Left ventricle myocardium inferior (tissue), 1 donor: ENCODE data around the gene ZNF10. TPM values are rescaled to one million over a fixed set of nuclear protein-coding genes. Genes with fewer than 3 reads are reported as not detected.

Experiments used
- DNase-seq: peaks from one replicate; pipeline ENCODE4 v3.0.0-alpha.2; 2020
- H3K27ac ChIP-seq: fragments of 200-600 bp; replicated peaks from 2 replicates; pipeline ENCODE4 v1.8.0; 2021
- H3K27me3 ChIP-seq: fragments of 200-600 bp; 2 replicates; pipeline ENCODE4 v1.8.0; 2021; ENCODE audit warnings: low read depth
- H3K36me3 ChIP-seq: fragments of 200-600 bp; 2 replicates; pipeline ENCODE4 v1.8.0; 2021
- H3K4me1 ChIP-seq: fragments of 200-600 bp; 2 replicates; pipeline ENCODE4 v1.8.0; 2021
- H3K4me3 ChIP-seq: fragments of 200-600 bp; 2 replicates; pipeline ENCODE4 v1.8.0; 2021; ENCODE audit warnings: mild to moderate bottlenecking, moderate library complexity
- H3K9me3 ChIP-seq: fragments of 200-600 bp; replicated peaks from 2 replicates; pipeline ENCODE4 v1.8.0; 2021
- CTCF ChIP-seq: fragments of 200-600 bp; IDR thresholded peaks from 2 replicates; pipeline ENCODE4 v1.8.0; 2021; ENCODE audit warnings: antibody characterized with exemption, mild to moderate bottlenecking, borderline replicate concordance
- intact Hi-C: fragments of 100-400 bp; cut with micrococcal nuclease; formaldehyde crosslinking; loops from one replicate; pipeline ENCODE4 v1.11.0; 2022
- long read RNA-seq: library from polyadenylated mRNA; unstranded; transcript quantifications from one replicate; pipeline ENCODE4 v2.0.0, GENCODE V29; 2021
- total RNA-seq: library from RNA; stranded (reverse); fragmentation: NEBNext Ultra II Directional; extraction: Animal tissue kit (Norgen Biotek cat#: 25700); gene quantifications from one replicate; pipeline ENCODE4 v1.2.1, GENCODE V29; 2021
- donor health status: DM: no; HTN: yes; CAD: no; lungs with severe emphysema.

Gene ZNF10
- 5.6 TPM for total RNA-seq
- long read RNA-seq, partial matches to known transcripts = 0 of 11 reads
- long read RNA-seq, other reads (novel, unspliced or antisense) = 8 of 11 reads

- peak within 1 kb of the TSS; percentile 98 for H3K27ac ChIP-seq
- TF ChIP-seq CTCF = no peak
- intact Hi-C loops = loop anchor here (2.0 kb wide), 1 partner anchor 49 kb away; the partner anchor contains the start of gene ZNF140
- H3K4me3 ChIP-seq = peak within 1 kb of the TSS; percentile 94
- H3K36me3 ChIP-seq = peaks cover 65% of the 10 kb centered on the region
- H3K9me3 ChIP-seq = peaks cover 68% of the 10 kb centered on the region
- DNase-seq = peak; percentile 97
- no peaks in the 10 kb centered on the region for H3K27me3 ChIP-seq
- H3K4me1 ChIP-seq = peaks cover 33% of the 10 kb centered on the region
These were observed at the start of gene ZNF10, which contains the start of gene ZNF891 for GRCh38 chr12:133130038-133130807. ZNF10 (plus strand) TSS chr12:133130627; CDS start chr12:133144493, 13,866 bp downstream. ZNF891 (minus strand) TSS chr12:133130274; CDS start chr12:133121918, 8,356 bp downstream.

GRCh38 chr12:133081159-133081780 lies 49.2 kb upstream of the ZNF10 start:
- peaks cover 83% of the 10 kb centered on the region for H3K9me3 ChIP-seq
- DNase-seq = no peak
- intact Hi-C loops = loop anchor here (2.0 kb wide), 1 partner anchor 50 kb away; the partner anchor contains the start of genes ZNF10 and ZNF891
- no peaks in the 10 kb centered on the region for H3K27me3 ChIP-seq
- peak overlapping the region; percentile 76 for H3K4me3 ChIP-seq
- H3K27ac ChIP-seq = peak overlapping the region; percentile 95
- no peak for TF ChIP-seq CTCF
- H3K36me3 ChIP-seq = peaks cover 52% of the 10 kb centered on the region
- peaks cover 28% of the 10 kb centered on the region for H3K4me1 ChIP-seq

- Histone ChIP-seq H3K4me3 (no peak overlapping the region), H3K36me3 (peaks cover 72% of the 10 kb centered on the region), H3K4me1 (peaks cover 28% of the 10 kb centered on the region), H3K27ac (no peak overlapping the region), H3K27me3 (no peaks in the 10 kb centered on the region), H3K9me3 (peaks cover 83% of the 10 kb centered on the region)
- intact Hi-C loops = no loop called here
- TF ChIP-seq CTCF = no peak
- DNase-seq = no peak
These were observed 47.1 kb upstream of the ZNF10 start for GRCh38 chr12:133083345-133083744.

- H3K4me1 ChIP-seq = no peaks in the 10 kb centered on the region
- intact Hi-C loops = no loop called here
- peaks cover 100% of the 10 kb centered on the region for H3K9me3 ChIP-seq
- H3K36me3 ChIP-seq = peaks cover 100% of the 10 kb centered on the region
- H3K27ac ChIP-seq = no peak overlapping the region
- no peak overlapping the region for H3K4me3 ChIP-seq
- no peaks in the 10 kb centered on the region for H3K27me3 ChIP-seq
- no peak for DNase-seq
- no peak for TF ChIP-seq CTCF
These were observed 24.8 kb upstream of the ZNF10 start for GRCh38 chr12:133105620-133106019.

- no peaks in the 10 kb centered on the region for H3K27me3 ChIP-seq
- H3K36me3 ChIP-seq = peaks cover 100% of the 10 kb centered on the region
- no peak overlapping the region for H3K4me3 ChIP-seq
- DNase-seq = no peak
- H3K9me3 ChIP-seq = peaks cover 100% of the 10 kb centered on the region
- intact Hi-C loops = no loop called here
- no peak for TF ChIP-seq CTCF
- H3K4me1 ChIP-seq = no peaks in the 10 kb centered on the region
- H3K27ac ChIP-seq = no peak overlapping the region
These were observed 24.2 kb upstream of the ZNF10 start for GRCh38 chr12:133106253-133106652.
